ENCODE measurements around the gene MYCBP2.

- TF ChIP-seq POLR2A (IDR thresholded peaks at IDR 0.05): no peak
- no peak for TF ChIP-seq CTCF (IDR thresholded peaks at IDR 0.05)
Measured at GRCh38 chr13:77356155-77356554, 29.3 kb upstream of the MYCBP2 start.

Data from vagina (tissue), 2 donors.